Spleen (tissue), 13 donors: ENCODE results near the gene MPC2. TPM values are rescaled to one million over a fixed set of nuclear protein-coding genes. Genes with fewer than 3 reads are reported as not detected.
A peak's percentile ranks its signal among the peaks of the same experiment; 100 is the strongest.

Source experiments
- DNase-seq: peaks from one replicate; pipeline ENCODE4 v3.0.0-alpha.2; 2020
- H3K27ac ChIP-seq, 8 donors: fragments of 200-600 bp; sonication (generic) in 7 of 8; 1 replicate in 4 of 8; 2 replicates in 4 of 8; pipeline versions ENCODE4 v1.5.0 to v1.8.0; 2016 to 2021; ENCODE audit warnings: inconsistent platforms in 4 of 8, mild to moderate bottlenecking in 4 of 8, moderate library complexity in 1 of 8
- H3K27me3 ChIP-seq, 7 donors: fragments of 200-600 bp; sonication (generic) in 6 of 7; replicated peaks in 1 of 7; 1 replicate in 4 of 7; 2 replicates in 3 of 7; pipeline versions ENCODE4 v1.5.0 to v1.8.0; 2016 to 2021; ENCODE audit warnings: inconsistent platforms in 3 of 7, mild to moderate bottlenecking in 1 of 7
- H3K36me3 ChIP-seq, 6 donors: fragments of 200-600 bp; sonication (generic) in 5 of 6; 1 replicate in 4 of 6; 2 replicates in 2 of 6; pipeline versions ENCODE4 v1.5.0 to v1.8.0; 2016 to 2021; ENCODE audit warnings: inconsistent platforms in 2 of 6
- H3K4me1 ChIP-seq, 6 donors: fragments of 200-600 bp; sonication (generic) in 5 of 6; 1 replicate in 3 of 6; 2 replicates in 3 of 6; pipeline versions ENCODE4 v1.5.0 to v1.8.0; 2016 to 2021; ENCODE audit warnings: inconsistent platforms in 3 of 6
- H3K4me3 ChIP-seq, 8 donors: fragments of 200-600 bp; sonication (generic) in 7 of 8; 1 replicate in 4 of 8; 2 replicates in 4 of 8; pipeline versions ENCODE4 v1.5.0 to v1.8.0; 2016 to 2021; ENCODE audit warnings: inconsistent platforms in 4 of 8, mild to moderate bottlenecking in 4 of 8, moderate library complexity in 2 of 8
- H3K9me3 ChIP-seq, 8 donors: fragments of 200-600 bp; sonication (generic) in 7 of 8; 1 replicate in 4 of 8; 2 replicates in 4 of 8; pipeline versions ENCODE4 v1.5.0 to v1.8.0; 2016 to 2021; ENCODE audit warnings: inconsistent platforms in 4 of 8
- POLR2A ChIP-seq, 3 donors: fragments of 450-650 bp; IDR thresholded peaks; one replicate each; pipeline ENCODE4 v1.5.1; 2017; ENCODE audit warnings: antibody characterized with exemption in 3 of 3, mild to moderate bottlenecking in 1 of 3
- POLR2AphosphoS5 ChIP-seq, 3 donors: sonication (generic); formaldehyde crosslinking; IDR thresholded peaks; one replicate each; pipeline ENCODE4 v1.5.1; 2017; ENCODE audit warnings: antibody characterized with exemption in 3 of 3
- WGBS, 5 donors: extraction: QIAGEN DNeasy Blood & Tissue Kit in 3 of 5; methylation state at CpG; one replicate each; pipeline versions ENCODE4 v1.1.5 to v1.1.7; 2013 to 2018; 5-methylcytosine and 5-hydroxymethylcytosine counted together
- intact Hi-C: fragments of 100-400 bp; cut with DNase I; formaldehyde crosslinking; loops from one replicate; pipeline ENCODE4 v1.15.0; 2023; ENCODE audit warnings: low total_unique reads
- long read RNA-seq, 2 donors: transcript quantifications; one replicate each; lab custom pipeline, GENCODE V29; 2026
- polyA plus RNA-seq, 3 donors: library from polyadenylated mRNA; stranded (reverse); fragments of 200-250 nt; gene quantifications; one replicate each; pipeline ENCODE4 v1.2.1, GENCODE V29; 2013
- total RNA-seq, 7 donors: library from RNA; depleted of rRNA in 3 of 7; stranded (reverse); fragments of >200 nt in 3 of 7; fragmentation: NEBNext Ultra II Directional in 4 of 7; extraction: Animal tissue kit (Norgen Biotek cat#: 25700) in 4 of 7; gene quantifications; one replicate each; pipeline versions ENCODE4 v1.1.0 to v1.2.1, GENCODE V29; 2016 to 2021
- TF ChIP-seq, protein P1 (sequence below), 11 experiments: fragments of 200-600 bp in 7 of 11; fragments of 450-650 bp in 4 of 11; sonication (generic) in 4 of 11; IDR thresholded peaks in 8 of 11; conservative IDR thresholded peaks in 3 of 11; 1 replicate in 7 of 11; 2 replicates in 4 of 11; pipeline versions ENCODE4 v1.4.0 to v1.8.0; 2016 to 2021; ENCODE audit warnings: antibody characterized with exemption in 11 of 11, inconsistent platforms in 4 of 11, mild to moderate bottlenecking in 1 of 11
- donor health status: healthy with polysubstance abuse.
- donor health status: DM: no; HTN: no; CAD: no; lungs with moderate emphysema.
- donor health status: DM: no; HTN: no; CAD: no.
- donor health status: Bipolar disorder and iron deficiency.
- donor health status: healthy.
- donor health status: DM: no; HTN: no; CAD: no.
- donor health status: DM: yes; HTN: yes; CAD: no.

The MPC2 gene
- 10 to 100 TPM; 23.0 to 31.1 (median 29.4) TPM for total RNA-seq
- 10 to 100 TPM; 34.6 to 47.4 (median 46.1) TPM for polyA plus RNA-seq
- long read RNA-seq, donor 1, transcript MPC2-202 (5 exons, 2,177 nt): major isoform, 39 of 39 reads
- long read RNA-seq, donor 1, partial matches to known transcripts: 0 of 39 reads
- long read RNA-seq, donor 1, other reads (novel, unspliced or antisense): 0 of 39 reads
- long read RNA-seq, donor 2, transcript MPC2-202 (5 exons, 2,177 nt): major isoform, 43 of 56 reads
- long read RNA-seq, donor 2, partial matches to known transcripts: 13 of 56 reads
- long read RNA-seq, donor 2, other reads (novel, unspliced or antisense): 0 of 56 reads

DNA sequence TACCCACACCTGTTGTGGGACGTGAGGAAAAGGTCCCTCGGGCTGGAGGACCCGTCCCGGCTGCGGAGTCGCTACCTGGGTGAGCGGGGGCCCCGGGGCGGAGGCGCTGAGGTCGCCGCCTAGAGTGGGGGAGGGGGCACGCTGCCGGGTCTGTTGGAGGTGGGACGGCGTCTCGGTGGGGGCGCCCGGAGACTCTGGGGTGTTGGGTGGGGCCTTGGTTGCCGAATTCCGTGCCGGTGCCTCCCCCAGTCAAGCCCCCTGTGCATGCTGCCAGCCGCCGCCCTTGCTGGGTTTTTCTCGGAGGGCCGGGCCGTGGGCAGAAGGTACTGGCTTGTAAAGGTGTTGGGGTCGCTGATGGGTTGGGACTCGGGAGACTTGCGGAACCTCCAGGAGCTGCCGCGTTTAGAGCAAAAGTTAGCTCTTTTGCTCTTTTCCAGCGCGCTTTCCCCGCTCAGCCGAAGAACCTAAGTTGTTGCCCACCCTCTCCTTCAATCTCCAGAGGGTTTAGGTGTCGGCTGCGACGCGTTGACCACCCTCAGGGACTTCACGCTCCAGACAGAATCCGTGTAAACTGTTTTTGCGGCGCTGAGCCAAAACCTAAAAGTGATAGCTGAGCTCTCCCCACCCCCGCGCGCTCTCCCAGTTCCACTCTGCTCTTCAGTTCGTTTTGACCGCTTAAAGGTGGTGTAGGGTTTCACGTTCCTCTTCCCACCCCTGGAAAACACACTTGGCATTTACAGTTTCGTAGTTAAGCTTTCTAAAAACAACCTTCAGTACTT, at the start of gene MPC2:
Gene MPC2, minus strand, starts transcription at position 143 of the 779 bp plus-strand sequence. CDS start 1,231 bp downstream, outside the sequence.
- intact Hi-C loops: loop anchor here (10.0 kb wide), 1 partner anchor 222 kb away; no protein-coding TSS in a partner anchor

DNA sequence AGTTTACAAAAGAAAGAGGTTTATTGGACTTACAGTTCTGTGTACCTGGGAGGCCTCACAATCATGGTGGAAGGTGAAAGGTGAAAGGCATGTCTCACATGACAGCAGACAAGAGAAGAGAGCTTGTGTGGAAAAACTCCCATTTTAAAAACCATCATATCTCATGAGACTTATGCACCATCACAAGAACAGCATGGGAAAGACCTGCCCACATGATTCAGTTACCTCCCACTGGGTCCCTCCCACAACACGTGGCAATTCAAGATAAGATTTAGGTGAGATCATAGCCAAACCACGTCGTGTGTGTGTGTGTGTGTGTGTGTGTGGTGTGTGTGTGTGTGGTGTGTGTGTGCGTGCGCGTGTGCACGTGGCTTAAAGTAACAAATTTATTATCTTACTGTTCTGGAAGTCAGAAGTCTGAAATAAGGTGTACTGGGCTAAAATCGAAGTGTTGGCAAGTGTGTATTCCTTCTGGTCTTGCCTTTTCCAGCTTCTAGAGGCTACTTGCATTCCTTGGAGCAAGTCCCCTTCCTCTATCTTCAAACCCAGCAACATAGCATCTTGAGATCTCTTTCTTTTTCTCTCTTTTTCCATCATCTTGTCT, 48.1 kb upstream of the MPC2 start:
- H3K36me3 ChIP-seq: peaks cover 0 to 69% (median under 1%) of the 10 kb centered on the region in 6 donors

More for the DNA sequence above, at the start of gene MPC2:
- Histone ChIP-seq H3K4me1 (peaks cover 27 to 69% (median 42%) of the 10 kb centered on the region in 6 donors), H3K9me3 (no peaks in the 10 kb centered on the region), H3K27me3 (no peaks in the 10 kb centered on the region), H3K36me3 (peaks cover 0 to 5% (median 0%) of the 10 kb centered on the region in 6 donors), H3K27ac (peak within 1 kb of the TSS; percentile 91 to 97 (median 96)), H3K4me3 (peak within 1 kb of the TSS; percentile 76 to 91 (median 82))
- WGBS, 5 donors: 0 to 1% (median 1%) methylated on average over 36 to 51 of the region's 51 CpGs
- DNase-seq: peak; percentile 94
- TF ChIP-seq POLR2AphosphoS5 (IDR thresholded peaks at IDR 0.05): peak in 2 of 3 donors; percentile 8 to 46
- no peak for TF ChIP-seq POLR2A (IDR thresholded peaks at IDR 0.05)
- TF ChIP-seq, protein P1, sequence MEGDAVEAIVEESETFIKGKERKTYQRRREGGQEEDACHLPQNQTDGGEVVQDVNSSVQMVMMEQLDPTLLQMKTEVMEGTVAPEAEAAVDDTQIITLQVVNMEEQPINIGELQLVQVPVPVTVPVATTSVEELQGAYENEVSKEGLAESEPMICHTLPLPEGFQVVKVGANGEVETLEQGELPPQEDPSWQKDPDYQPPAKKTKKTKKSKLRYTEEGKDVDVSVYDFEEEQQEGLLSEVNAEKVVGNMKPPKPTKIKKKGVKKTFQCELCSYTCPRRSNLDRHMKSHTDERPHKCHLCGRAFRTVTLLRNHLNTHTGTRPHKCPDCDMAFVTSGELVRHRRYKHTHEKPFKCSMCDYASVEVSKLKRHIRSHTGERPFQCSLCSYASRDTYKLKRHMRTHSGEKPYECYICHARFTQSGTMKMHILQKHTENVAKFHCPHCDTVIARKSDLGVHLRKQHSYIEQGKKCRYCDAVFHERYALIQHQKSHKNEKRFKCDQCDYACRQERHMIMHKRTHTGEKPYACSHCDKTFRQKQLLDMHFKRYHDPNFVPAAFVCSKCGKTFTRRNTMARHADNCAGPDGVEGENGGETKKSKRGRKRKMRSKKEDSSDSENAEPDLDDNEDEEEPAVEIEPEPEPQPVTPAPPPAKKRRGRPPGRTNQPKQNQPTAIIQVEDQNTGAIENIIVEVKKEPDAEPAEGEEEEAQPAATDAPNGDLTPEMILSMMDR (IDR thresholded peaks at IDR 0.05 in 8 of 11, conservative IDR thresholded peaks at IDR 0.05 in 3 of 11): no peak

DNA sequence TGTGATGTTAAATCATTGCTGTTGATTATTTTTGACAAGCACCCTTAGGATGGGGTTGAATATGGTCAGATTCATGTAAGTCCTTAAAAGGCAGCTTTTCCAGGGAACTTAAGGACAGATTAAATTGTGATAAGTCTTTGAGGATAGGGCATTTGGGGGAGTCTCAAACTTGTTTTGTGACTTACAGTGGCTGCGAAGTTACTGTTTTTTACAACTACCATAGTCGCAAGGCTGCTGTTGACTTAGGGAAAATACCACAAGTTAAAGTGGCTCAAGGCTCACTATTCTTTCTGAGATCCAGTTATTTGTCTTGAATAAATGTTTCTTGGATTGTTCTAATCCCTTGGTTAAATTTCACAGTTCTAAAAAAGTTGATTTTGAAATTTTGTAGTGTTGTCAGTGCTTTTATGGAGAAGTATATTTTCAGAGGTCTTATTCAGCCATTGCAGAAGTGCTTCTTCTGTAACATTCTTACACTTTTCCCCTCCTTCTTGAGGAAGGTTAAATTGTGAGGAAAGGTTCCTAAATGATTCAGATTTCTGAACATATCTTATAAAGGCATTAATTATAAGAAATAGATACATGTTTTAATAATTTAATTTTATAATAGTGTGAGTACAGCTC, 47.0 kb upstream of the MPC2 start:
- Histone ChIP-seq H3K27ac (no peak overlapping the region), H3K9me3 (no peaks in the 10 kb centered on the region), H3K4me3 (no peak overlapping the region), H3K36me3 (peaks cover 0 to 69% (median 5%) of the 10 kb centered on the region in 6 donors), H3K4me1 (peaks cover 0 to 8% (median 0%) of the 10 kb centered on the region in 6 donors), H3K27me3 (no peaks in the 10 kb centered on the region)
- no peak for TF ChIP-seq POLR2AphosphoS5 (IDR thresholded peaks at IDR 0.05)
- TF ChIP-seq POLR2A (IDR thresholded peaks at IDR 0.05): no peak
- TF ChIP-seq, protein P1 (IDR thresholded peaks at IDR 0.05 in 8 of 11, conservative IDR thresholded peaks at IDR 0.05 in 3 of 11): no peak
- no peak for DNase-seq
- intact Hi-C loops: no loop called here
- 91 to 98% (median 97%) methylated on average over 2 of the region's 2 CpGs for WGBS, 5 donors

More for the DNA sequence above, 48.1 kb upstream of the MPC2 start:
- Histone ChIP-seq H3K27ac (no peak overlapping the region), H3K9me3 (no peaks in the 10 kb centered on the region), H3K27me3 (no peaks in the 10 kb centered on the region), H3K4me3 (no peak overlapping the region), H3K4me1 (peaks cover 0 to 8% (median 0%) of the 10 kb centered on the region in 6 donors)
- intact Hi-C loops: no loop called here
- 76 to 82% (median 77%) methylated on average over 8 of the region's 8 CpGs for WGBS, 5 donors
- TF ChIP-seq POLR2AphosphoS5 (IDR thresholded peaks at IDR 0.05) (no peak), POLR2A (IDR thresholded peaks at IDR 0.05) (no peak)
- TF ChIP-seq, protein P1 (IDR thresholded peaks at IDR 0.05 in 8 of 11, conservative IDR thresholded peaks at IDR 0.05 in 3 of 11): no peak
- no peak for DNase-seq
